ENCODE measurements around the gene RREB1. TPM values are rescaled to one million over a fixed set of nuclear protein-coding genes. Genes with fewer than 3 reads are reported as not detected.

RREB1 gene
- total RNA-seq, 1 experiment from 2014 or later: 53.5 TPM

DNA sequence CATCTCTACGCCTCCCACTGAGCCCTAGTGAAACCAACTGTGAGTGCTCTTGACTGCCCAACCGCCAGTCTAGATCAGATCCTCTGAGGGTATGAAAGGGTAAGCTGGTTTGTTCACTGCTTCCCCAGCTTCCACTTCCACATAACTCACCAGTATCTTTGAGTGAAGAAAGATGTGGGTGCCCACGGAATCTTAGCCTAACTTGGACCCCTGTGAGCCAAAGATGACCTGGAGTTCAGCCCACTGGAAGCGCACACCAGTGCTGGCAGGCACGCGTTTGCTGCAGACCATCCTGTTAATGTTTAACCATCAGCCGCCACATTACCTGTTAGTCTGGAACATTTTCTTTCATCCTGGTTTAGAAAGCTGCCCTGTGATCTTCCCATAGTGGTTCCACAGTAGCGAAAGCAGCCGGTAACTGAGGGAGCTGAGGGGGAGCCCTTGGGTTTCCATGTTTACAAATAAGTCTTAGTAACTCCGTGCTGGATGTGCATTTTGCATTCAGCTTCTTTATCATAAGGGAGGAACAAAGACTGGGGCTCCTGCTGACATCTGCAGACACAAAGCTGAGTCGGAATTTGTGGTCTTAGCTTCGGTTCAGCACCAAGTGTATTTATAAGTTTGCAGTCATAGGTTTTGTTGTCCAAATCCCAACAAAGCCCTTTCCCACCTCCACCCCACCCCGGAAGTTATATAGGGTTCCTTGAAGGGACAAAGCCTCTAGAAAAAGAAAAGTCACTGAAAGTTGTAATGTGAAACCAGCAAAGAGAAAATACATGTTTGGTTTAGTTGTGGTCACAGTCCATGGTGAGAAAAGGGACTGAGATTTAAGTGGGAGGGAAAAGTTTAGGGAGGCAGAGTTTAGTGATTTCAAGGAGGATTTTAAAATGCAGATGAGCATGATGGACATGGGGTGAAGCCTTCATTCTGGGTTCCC is 134.2 kb downstream of the RREB1 start:
- TF ChIP-seq CTCF (IDR thresholded peaks at IDR 0.05; ENCODE audit: unreplicated experiment): no peak
- DNase-seq (ENCODE audit: unreplicated experiment): no peak
- Mint-ChIP-seq H3K4me3 (ENCODE audit: unreplicated experiment) (no peak overlapping the region), H3K27me3 (ENCODE audit: insufficient read depth, unreplicated experiment) (no peaks in the 10 kb centered on the region), H3K36me3 (ENCODE audit: insufficient read depth, unreplicated experiment) (peaks cover 69% of the 10 kb centered on the region), H3K27ac (ENCODE audit: low read depth, unreplicated experiment) (peak overlapping the region; percentile 68), H3K9me3 (ENCODE audit: unreplicated experiment) (no peaks in the 10 kb centered on the region), H3K4me1 (ENCODE audit: insufficient read depth, unreplicated experiment) (peaks cover 14% of the 10 kb centered on the region)
- POLR2A ChIA-PET: interaction anchor here (1.2 kb wide), 1 partner anchor 45 kb away, joined by 3 read pairs; no protein-coding TSS in a partner anchor
- intact Hi-C loops (cut with micrococcal nuclease): loop anchor here (2.0 to 5.0 kb wide), 2 partner anchors 131 to 325 kb away; no protein-coding TSS in a partner anchor
- CTCF ChIA-PET: interaction anchor here (0.5 to 4.6 kb wide), 9 partner anchors 10 to 571 kb away, joined by 3 to 25 read pairs (median 4); no protein-coding TSS in a partner anchor
- BruUV-seq (replicated peaks): no TSS peak

- TF ChIP-seq CTCF (IDR thresholded peaks at IDR 0.05; ENCODE audit: unreplicated experiment): no peak
- POLR2A ChIA-PET: interaction anchor here (0.6 to 1.2 kb wide), 5 partner anchors 32 to 492 kb away, joined by 3 to 4 read pairs (median 3); no protein-coding TSS in a partner anchor
- intact Hi-C loops (cut with micrococcal nuclease): loop anchor here (1.0 to 5.0 kb wide), 5 partner anchors 132 to 567 kb away; no protein-coding TSS in a partner anchor
These were observed 135.0 kb downstream of the RREB1 start for GRCh38 chr6:7242835-7243178.

GRCh38 chr6:7243179-7243981 is 135.6 kb downstream of the RREB1 start:
- intact Hi-C loops (cut with micrococcal nuclease): loop anchor here (1.0 to 5.0 kb wide), 5 partner anchors 133 to 567 kb away; no protein-coding TSS in a partner anchor

More at GRCh38 chr6:7242835-7243178, 135.0 kb downstream of the RREB1 start:
- H3K9me3 Mint-ChIP-seq (ENCODE audit: unreplicated experiment): no peaks in the 10 kb centered on the region
- no peaks in the 10 kb centered on the region for H3K27me3 Mint-ChIP-seq (ENCODE audit: insufficient read depth, unreplicated experiment)
- H3K4me1 Mint-ChIP-seq (ENCODE audit: insufficient read depth, unreplicated experiment): peaks cover 14% of the 10 kb centered on the region
- CTCF ChIA-PET: interaction anchor here (0.5 to 4.6 kb wide), 23 partner anchors 9 to 572 kb away, joined by 3 to 25 read pairs (median 5); no protein-coding TSS in a partner anchor
- DNase-seq (ENCODE audit: unreplicated experiment): no peak
- H3K36me3 Mint-ChIP-seq (ENCODE audit: insufficient read depth, unreplicated experiment): peaks cover 77% of the 10 kb centered on the region
- no TSS peak for BruUV-seq (replicated peaks)
- H3K27ac Mint-ChIP-seq (ENCODE audit: low read depth, unreplicated experiment): peak overlapping the region; percentile 68
- no peak overlapping the region for H3K4me3 Mint-ChIP-seq (ENCODE audit: unreplicated experiment)

More at GRCh38 chr6:7243179-7243981, 135.6 kb downstream of the RREB1 start:
- Mint-ChIP-seq H3K36me3 (ENCODE audit: insufficient read depth, unreplicated experiment) (peaks cover 77% of the 10 kb centered on the region), H3K4me3 (ENCODE audit: unreplicated experiment) (no peak overlapping the region), H3K27ac (ENCODE audit: low read depth, unreplicated experiment) (peak overlapping the region; percentile 68), H3K9me3 (ENCODE audit: unreplicated experiment) (no peaks in the 10 kb centered on the region), H3K4me1 (ENCODE audit: insufficient read depth, unreplicated experiment) (peaks cover 14% of the 10 kb centered on the region), H3K27me3 (ENCODE audit: insufficient read depth, unreplicated experiment) (no peaks in the 10 kb centered on the region)
- no TSS peak for BruUV-seq (replicated peaks)
- TF ChIP-seq CTCF (IDR thresholded peaks at IDR 0.05; ENCODE audit: unreplicated experiment): peak; percentile 88
- DNase-seq (ENCODE audit: unreplicated experiment): peak; percentile 72
- POLR2A ChIA-PET: interaction anchor here (0.6 to 1.0 kb wide), 5 partner anchors 32 to 682 kb away, joined by 3 to 6 read pairs (median 3); no protein-coding TSS in a partner anchor
- CTCF ChIA-PET: interaction anchor here (0.5 to 4.6 kb wide), 44 partner anchors 8 to 611 kb away, joined by 3 to 25 read pairs (median 3); no protein-coding TSS in a partner anchor
